HepG2 (cell line): ENCODE measurements around the gene SFXN5. TPM values are rescaled to one million over a fixed set of nuclear protein-coding genes. Genes with fewer than 3 reads are reported as not detected.
A peak's percentile ranks its signal among the peaks of the same experiment; 100 is the strongest.

Experiments
- ATAC-seq: fragments of 200-7000 bp; cut with Tn5 transposase; 3 replicates; pipeline ENCODE4 v1.9.1; 2020; ENCODE audit warnings: mild to moderate bottlenecking, moderate library complexity
- BruUV-seq: library from RNA; stranded (reverse); fragments of 400-500 nt; replicated peaks from 2 replicates; lab custom pipeline; 2021; lab: Mats Ljungman, UMichigan
- CTCF ChIA-PET: fragments of 300-600 bp; formaldehyde crosslinking; extraction: SDS; loops from one replicate; lab custom pipeline; 2021; ENCODE audit warnings: low total read pairs, inconsistent platforms, low intra/inter-chr PET ratio; lab: Yijun Ruan, JAX
- POLR2A ChIA-PET: fragments of 350-600 bp; sonication (Branson Sonifier 250); formaldehyde crosslinking; loops from one replicate; lab custom pipeline; 2020; ENCODE audit warnings: antibody characterized with exemption, inconsistent platforms; lab: Yijun Ruan, JAX
- DNase-seq: peaks from one replicate; pipeline ENCODE4 v3.0.0-alpha.2; 2015; ENCODE audit warnings: low spot score
- FAIRE-seq: peaks from 3 replicates; lab custom pipeline; 2011; peaks lifted over from hg19 to GRCh38; lab: Jason Lieb, UNC
- H2AFZ ChIP-seq: one replicate; pipeline ENCODE4 v1.6.1; 2011; ENCODE audit warnings: low read length, inconsistent platforms
- H3K27ac ChIP-seq: fragments of 300-600 bp; 3 replicates; pipeline ENCODE4 v1.8.0; 2011; ENCODE audit warnings: mixed run types, mild to moderate bottlenecking, mixed read lengths, low read length, inconsistent platforms; ENCODE audit not compliant: insufficient read depth; ENCODE audit errors: extremely low read length
- H3K27me3 ChIP-seq, 2 experiments: fragments of 200-600 bp in 1 of 2; 2 replicates in 1 of 2; 3 replicates in 1 of 2; pipeline versions ENCODE4 v1.6.0 to v1.8.0; 2011; ENCODE audit warnings: low read length in 2 of 2, mild to moderate bottlenecking in 2 of 2, moderate library complexity in 2 of 2, inconsistent platforms in 1 of 2; ENCODE audit not compliant: insufficient read depth in 2 of 2, control insufficient read depth in 1 of 2
- H3K36me3 ChIP-seq, 2 experiments: fragments of 200-600 bp in 1 of 2; replicated peaks in 1 of 2; 2 replicates in 1 of 2; 3 replicates in 1 of 2; pipeline versions ENCODE4 v1.5.1 to v1.8.0; 2011; ENCODE audit warnings: low read length in 2 of 2, inconsistent platforms in 1 of 2; ENCODE audit not compliant: insufficient read depth in 2 of 2, control insufficient read depth in 1 of 2
- H3K4me1 ChIP-seq: 2 replicates; pipeline ENCODE4 v1.5.1; 2012; ENCODE audit warnings: low read length, inconsistent platforms; ENCODE audit not compliant: insufficient read depth
- H3K4me2 ChIP-seq: 2 replicates; pipeline ENCODE4 v1.6.0; 2011; ENCODE audit warnings: low read depth, low read length, inconsistent platforms
- H3K4me3 ChIP-seq, 3 experiments: fragments of 200-600 bp in 1 of 3; sonication (generic), shearing (Covaris generic) in 1 of 3; replicated peaks in 1 of 3; 2 replicates each; pipeline ENCODE4 v1.5.1; 2011 to 2016; ENCODE audit warnings: low read length in 3 of 3, inconsistent platforms in 2 of 3, low read depth in 2 of 3, mild to moderate bottlenecking in 2 of 3, control low read depth in 1 of 3, mixed read lengths in 1 of 3; ENCODE audit not compliant: insufficient read depth in 1 of 3
- H3K79me2 ChIP-seq: one replicate; pipeline ENCODE4 v1.6.1; 2011; ENCODE audit warnings: low read length, inconsistent platforms; ENCODE audit not compliant: insufficient read depth
- H3K9ac ChIP-seq: 2 replicates; pipeline ENCODE4 v1.6.0; 2011; ENCODE audit warnings: mild to moderate bottlenecking, low read depth, low read length, inconsistent platforms; ENCODE audit not compliant: insufficient read depth
- H3K9me3 ChIP-seq: 2 replicates; pipeline ENCODE4 v1.5.1; 2012; ENCODE audit warnings: mild to moderate bottlenecking, low read length
- H4K20me1 ChIP-seq: 2 replicates; pipeline ENCODE4 v1.6.0; 2011; ENCODE audit warnings: inconsistent platforms, mild to moderate bottlenecking, low read length, moderate library complexity; ENCODE audit not compliant: insufficient read depth
- CEBPB ChIP-seq: IDR thresholded peaks from 2 replicates; pipeline ENCODE4 v1.6.1; 2011; ENCODE audit warnings: low read depth, low read length, improper control_type of control experiment, borderline replicate concordance
- MEF2D ChIP-seq: sonication (generic); formaldehyde crosslinking; IDR thresholded peaks from 2 replicates; pipeline ENCODE4 v1.5.1; 2020; ENCODE audit warnings: mild to moderate bottlenecking, missing genetic modification reagents
- MTA1 ChIP-seq: sonication (generic); formaldehyde crosslinking; IDR thresholded peaks from 2 replicates; pipeline ENCODE4 v1.4.0; 2020; ENCODE audit warnings: missing genetic modification reagents, mild to moderate bottlenecking, borderline replicate concordance
- ZMYM2 ChIP-seq: sonication (generic); formaldehyde crosslinking; IDR thresholded peaks from 2 replicates; pipeline ENCODE4 v1.8.0; 2022; ENCODE audit warnings: mild to moderate bottlenecking, missing genetic modification reagents
- ZNF329 ChIP-seq: sonication (generic); formaldehyde crosslinking; IDR thresholded peaks from 2 replicates; pipeline ENCODE4 v1.9.0; 2021; ENCODE audit warnings: low read depth, mild to moderate bottlenecking, missing genetic modification reagents
- ZNF737 ChIP-seq: sonication (generic); formaldehyde crosslinking; IDR thresholded peaks from 2 replicates; pipeline ENCODE4 v1.5.0; 2020; ENCODE audit warnings: missing genetic modification reagents, mild to moderate bottlenecking, borderline replicate concordance
- WGBS: methylation state at CpG from one replicate; pipeline ENCODE4 v1.1.6; 2017; ENCODE audit warnings: low lambda C conversion rate; 5-methylcytosine and 5-hydroxymethylcytosine counted together
- in situ Hi-C: cut with HindIII; loops from 2 replicates; pipeline ENCODE4 v1.10.0; 2017; ENCODE audit warnings: low pct_unique_long_range_greater_than_20kb; ENCODE audit not compliant: extremely low pct_ligation_motif_present
- intact Hi-C: fragments of 100-400 bp; cut with micrococcal nuclease; formaldehyde crosslinking; loops from one replicate; pipeline ENCODE4 v1.10.0; 2022; ENCODE audit not compliant: unreplicated experiment
- polyA plus RNA-seq, 8 experiments: library from polyadenylated mRNA; depleted of rRNA in 3 of 8; stranded (reverse) in 7 of 8; unstranded in 1 of 8; fragments of >200 nt; fragmentation: Illumina TruSeq in 4 of 8; extraction: Trizol in 4 of 8; gene quantifications; 2 replicates each; pipeline versions ENCODE4 v1.2.1 to v1.2.3, GENCODE V29; 2011 to 2016; ENCODE audit warnings: low read depth in 4 of 8, missing spikeins in 1 of 8, mixed read lengths in 1 of 8; ENCODE audit not compliant: insufficient read depth in 1 of 8
- total RNA-seq, 5 experiments: library from RNA; depleted of rRNA; stranded (reverse); fragments of >200 nt; fragmentation: Illumina TruSeq; extraction: Trizol; gene quantifications; 2 replicates each; pipeline ENCODE4 v1.2.3, GENCODE V29; 2016; ENCODE audit warnings: low read depth in 1 of 5
- TF ChIP-seq, protein P1 (sequence below): sonication (generic); formaldehyde crosslinking; IDR thresholded peaks from 2 replicates; pipeline ENCODE4 v1.4.0; 2020; ENCODE audit warnings: missing genetic modification reagents

Gene SFXN5
- total and polyA plus RNA-seq, 2 of the 13 experiments (the other 11 are each of a cell fraction or from before 2014, with no cell fraction given): 34.9 to 37.4 TPM

DNA sequence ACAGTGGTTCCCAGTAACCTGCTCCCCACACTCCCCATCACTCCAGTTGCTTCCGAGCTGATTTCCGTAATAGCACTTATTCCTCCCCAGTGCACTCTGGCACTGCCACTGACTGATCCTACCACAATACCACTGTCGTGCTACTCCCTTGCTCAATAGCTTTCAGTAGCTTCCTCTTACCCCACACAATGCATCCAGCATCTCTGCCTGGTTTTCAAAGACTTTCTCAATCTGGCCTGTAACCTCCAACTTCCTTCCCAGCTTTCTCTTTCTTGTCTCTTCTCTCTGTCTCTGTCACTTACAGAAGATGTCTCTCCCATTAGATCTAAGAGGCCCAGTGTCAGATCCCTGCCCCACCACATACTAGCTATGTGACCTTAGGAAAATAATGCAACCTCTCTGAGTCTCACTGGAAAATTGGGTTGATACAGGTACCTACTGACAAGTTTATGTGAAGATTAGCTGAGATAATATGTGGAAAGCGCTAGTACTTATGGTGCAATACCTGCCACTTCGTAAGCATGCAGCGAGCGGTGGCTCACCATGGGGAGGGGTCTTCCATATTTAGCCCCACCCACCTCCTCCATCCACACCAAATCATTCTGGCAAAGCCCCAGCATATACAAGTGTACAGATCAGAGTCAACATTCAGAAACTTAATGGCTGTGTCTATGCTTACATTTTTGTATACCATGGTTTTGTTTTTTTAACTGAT is 36.7 kb downstream of the SFXN5 start:
- H4K20me1 ChIP-seq: no peaks in the 10 kb centered on the region
- POLR2A ChIA-PET: interaction anchor here (0.7 to 6.3 kb wide), 7 partner anchors 9 to 1405 kb away, joined by 3 to 133 read pairs (median 3); partner anchors contain the start of gene SFXN5
- FAIRE-seq (no peak), DNase-seq (no peak), ATAC-seq (no peak)
- H3K4me3 ChIP-seq: no peak overlapping the region
- no peaks in the 10 kb centered on the region for H3K9me3 ChIP-seq
- H3K27ac ChIP-seq: peak overlapping the region; percentile 97
- H3K9ac ChIP-seq: 0 out of 2 replicates have a peak overlapping the region, but pooled peaks have one; percentile 5
- 92% methylated on average over 7 of the region's 7 CpGs for WGBS
- H3K36me3 ChIP-seq: peaks cover 0 to 16% of the 10 kb centered on the region in 2 experiments; a peak in 3 of 5 replicates
- H3K79me2 ChIP-seq: peaks cover 5% of the 10 kb centered on the region
- CTCF ChIA-PET: no interaction called here
- no peaks in the 10 kb centered on the region for H3K27me3 ChIP-seq
- intact Hi-C loops (no loop called here), in situ Hi-C loops (no loop called here)
- H2AFZ ChIP-seq: no peak overlapping the region
- TF ChIP-seq ZMYM2 (CRISPR knock-in tag) (no peak), CEBPB (peak; percentile 52), MTA1 (CRISPR knock-in tag) (no peak), MEF2D (CRISPR knock-in tag) (no peak), ZNF737 (CRISPR knock-in tag) (no peak), ZNF329 (CRISPR knock-in tag) (no peak)
- TF ChIP-seq, protein P1, sequence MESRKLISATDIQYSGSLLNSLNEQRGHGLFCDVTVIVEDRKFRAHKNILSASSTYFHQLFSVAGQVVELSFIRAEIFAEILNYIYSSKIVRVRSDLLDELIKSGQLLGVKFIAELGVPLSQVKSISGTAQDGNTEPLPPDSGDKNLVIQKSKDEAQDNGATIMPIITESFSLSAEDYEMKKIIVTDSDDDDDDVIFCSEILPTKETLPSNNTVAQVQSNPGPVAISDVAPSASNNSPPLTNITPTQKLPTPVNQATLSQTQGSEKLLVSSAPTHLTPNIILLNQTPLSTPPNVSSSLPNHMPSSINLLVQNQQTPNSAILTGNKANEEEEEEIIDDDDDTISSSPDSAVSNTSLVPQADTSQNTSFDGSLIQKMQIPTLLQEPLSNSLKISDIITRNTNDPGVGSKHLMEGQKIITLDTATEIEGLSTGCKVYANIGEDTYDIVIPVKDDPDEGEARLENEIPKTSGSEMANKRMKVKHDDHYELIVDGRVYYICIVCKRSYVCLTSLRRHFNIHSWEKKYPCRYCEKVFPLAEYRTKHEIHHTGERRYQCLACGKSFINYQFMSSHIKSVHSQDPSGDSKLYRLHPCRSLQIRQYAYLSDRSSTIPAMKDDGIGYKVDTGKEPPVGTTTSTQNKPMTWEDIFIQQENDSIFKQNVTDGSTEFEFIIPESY: peak; percentile 92
- H3K4me2 ChIP-seq: no peak overlapping the region
- no TSS peak for BruUV-seq
- H3K4me1 ChIP-seq: peaks cover 72% of the 10 kb centered on the region
